GM19025 (cell line): Measurements from ENCODE around the gene FTO.

Source experiments
- ATAC-seq: cut with Tn5 transposase; IDR thresholded peaks from one replicate; pipeline ENCODE4 v1.9.1; 2021; ENCODE audit warnings: mild to moderate bottlenecking, low read depth, moderate library complexity; ENCODE audit not compliant: unreplicated experiment

FTO gene

DNA sequence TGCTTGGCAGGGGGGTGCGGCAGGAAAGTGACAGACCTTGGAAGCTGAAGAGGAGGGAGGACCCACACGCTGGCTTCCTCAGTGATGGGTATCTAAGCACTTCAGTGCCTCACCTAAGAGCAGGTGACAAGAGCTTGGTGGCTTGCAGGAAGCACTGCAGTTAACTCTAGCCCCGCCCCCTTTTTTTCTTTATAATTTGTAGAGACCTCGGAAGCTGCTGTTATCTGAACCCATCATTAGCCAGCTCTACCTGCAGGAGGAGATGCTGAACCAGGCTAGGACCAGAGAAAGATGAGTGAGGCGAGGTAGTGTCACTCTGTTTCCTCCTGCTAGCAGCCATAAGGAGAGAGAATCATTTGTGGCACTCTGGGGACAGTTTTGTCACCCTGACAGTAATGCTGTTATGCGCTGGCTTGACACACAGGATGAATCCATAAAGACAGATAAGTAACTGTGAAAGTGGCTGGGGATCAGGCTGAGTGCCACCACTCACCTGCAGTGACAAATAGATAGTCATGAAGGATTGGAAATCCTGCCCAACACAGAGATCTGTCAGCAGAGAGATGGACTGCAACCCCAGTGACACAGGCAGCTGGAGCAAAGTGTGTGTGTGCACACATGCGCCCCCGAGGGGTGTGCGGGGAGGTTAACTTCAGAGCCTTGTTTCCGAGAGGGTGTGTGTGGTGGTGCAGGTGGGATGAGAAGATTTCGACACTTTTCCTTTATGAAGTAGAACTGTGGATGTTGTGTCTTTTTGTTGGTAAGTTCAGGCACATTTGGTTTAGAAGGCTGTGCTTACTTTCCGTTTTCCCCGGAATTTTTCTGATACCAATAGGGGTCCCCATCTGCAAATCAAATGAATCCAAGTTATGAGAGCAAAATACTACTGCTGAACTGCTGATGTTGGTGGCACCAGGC, 358.7 kb downstream of the FTO start:
- no peak for ATAC-seq

DNA sequence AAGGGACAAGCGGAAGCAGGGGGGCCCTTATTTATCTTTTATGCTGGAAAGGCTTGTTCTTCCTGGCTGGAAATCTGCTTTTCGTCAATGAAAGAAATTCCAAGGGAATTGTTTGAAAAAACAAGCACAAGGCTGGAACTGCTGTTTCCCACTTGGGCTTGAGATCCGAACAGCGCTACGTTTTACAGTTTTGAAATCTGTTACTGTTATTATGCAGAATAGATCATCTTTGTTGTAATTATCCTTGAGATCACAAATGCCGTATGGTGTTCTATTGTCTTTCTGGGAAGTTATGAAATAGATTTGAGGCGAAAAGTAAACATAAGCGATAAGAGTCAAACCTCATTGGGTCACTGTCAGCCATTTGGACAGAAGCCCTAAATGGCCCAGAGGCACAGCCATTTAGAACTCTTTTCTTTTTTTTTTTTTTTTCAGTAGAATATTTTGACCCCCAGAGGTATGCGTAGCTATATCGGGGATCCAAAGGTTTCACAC, 359.4 kb downstream of the FTO start:
- no peak for ATAC-seq

DNA sequence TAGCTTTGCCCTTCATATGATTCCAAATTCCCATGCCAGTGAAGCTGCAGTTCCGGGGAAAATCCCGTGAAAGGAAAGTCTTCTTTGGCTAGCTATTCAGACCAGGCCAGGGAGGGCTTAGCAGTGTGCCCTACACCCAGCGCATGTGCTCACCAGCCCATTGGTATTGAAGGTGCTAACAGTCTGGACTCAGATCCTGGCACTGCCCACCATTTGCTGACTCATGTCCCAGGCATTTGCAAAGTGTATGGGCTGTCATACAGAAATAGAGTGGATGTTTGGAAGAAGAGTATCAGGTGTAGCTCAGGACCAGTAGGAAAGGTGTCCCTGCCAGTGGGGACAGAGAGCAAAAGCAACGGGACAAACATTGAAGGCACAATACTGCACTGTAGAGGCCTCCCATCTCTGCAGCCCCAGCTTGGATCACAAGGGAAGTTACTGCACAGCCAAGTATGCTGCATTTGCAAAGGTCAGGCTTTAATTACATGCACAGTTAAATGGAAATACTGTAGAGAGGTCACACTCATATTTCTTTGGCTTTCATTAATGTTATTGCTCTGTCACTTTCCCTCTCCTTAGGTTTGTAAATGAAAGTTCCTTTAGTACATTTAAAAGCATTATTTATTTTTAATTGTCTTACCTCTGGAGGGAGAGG, 362.6 kb downstream of the FTO start:
- no peak for ATAC-seq

DNA sequence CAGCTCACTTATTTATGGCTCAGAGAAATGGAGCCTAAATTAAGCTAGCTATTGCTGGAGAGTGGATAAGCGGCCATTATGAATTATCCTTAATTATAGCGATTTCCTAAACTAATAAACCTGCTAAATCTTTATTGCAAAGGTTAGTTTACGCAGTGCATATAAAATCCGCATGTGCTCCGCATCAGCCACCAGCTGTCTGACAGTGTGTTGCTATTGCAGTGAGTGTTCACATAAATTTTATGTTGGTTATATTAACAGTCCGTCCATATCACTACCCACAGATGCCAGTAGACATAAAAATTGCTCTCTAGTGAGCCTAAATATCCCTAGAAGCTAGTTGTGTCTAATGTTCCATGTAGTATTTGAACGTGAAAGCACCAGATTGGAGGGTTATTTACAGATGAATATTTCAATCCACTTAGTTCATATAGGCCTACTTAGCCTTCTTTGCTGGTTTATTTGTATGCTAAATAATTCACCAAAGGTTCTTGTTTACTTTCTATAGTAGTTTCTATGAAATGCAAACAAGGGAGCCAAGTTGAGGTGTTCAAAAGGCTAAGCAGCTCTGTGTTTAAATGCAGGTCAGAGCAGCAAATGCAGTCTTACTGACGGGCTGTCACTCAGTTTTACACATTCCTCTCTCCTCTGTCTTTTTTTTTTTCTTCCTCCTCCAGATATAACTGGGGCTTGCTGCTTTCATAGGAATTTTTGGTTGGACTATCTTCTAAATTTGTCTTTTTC, 363.5 kb downstream of the FTO start:
- no peak for ATAC-seq

DNA sequence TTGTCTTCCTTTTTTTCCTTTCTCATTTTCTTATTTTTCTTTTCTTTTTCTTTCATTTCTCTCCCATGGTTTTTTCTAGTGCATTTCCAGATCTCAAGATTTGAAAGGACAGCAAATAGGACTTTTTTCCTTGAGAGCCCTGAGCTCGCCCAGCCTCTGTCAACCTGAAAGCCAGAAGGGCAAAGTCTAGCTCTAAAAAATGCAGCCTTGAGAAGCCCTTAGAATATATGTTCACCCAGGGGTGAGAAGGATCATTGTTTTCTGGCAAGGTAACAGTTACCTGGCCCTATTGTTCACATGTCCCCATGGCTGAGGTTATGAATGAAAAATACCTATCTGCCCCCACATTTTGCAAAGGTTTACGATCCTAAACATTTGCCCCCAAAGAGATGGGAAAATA, 364.3 kb downstream of the FTO start:
- ATAC-seq: no peak

DNA sequence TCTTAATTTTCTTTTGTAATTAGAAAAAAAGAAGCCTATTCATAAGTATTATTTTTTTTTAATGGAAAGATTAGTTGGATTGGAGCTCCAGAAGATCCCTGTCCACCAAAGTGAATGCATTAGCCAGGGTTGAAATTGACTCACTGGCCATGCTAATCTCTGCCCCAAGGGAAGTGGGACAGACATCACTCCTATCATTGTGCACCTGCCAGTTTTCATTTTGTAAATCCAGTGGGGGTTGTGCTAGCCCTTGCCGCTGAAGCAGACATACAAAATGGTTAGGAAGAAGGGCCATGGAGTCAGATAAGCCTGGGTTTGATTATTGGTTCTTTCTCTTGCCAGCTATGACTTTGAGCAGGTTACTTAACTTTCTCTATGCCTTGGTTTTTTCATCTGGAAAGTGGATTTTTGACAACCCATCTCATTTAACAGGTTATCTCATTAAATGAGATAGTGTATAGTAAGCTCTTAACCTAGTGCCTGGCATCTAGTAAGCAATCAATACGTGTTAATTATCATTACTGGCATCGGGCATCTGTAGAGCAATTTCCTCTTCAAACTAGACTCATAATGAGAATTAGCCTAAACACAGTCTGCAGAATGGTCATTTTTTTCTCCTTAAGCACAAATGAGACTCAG, 365.8 kb downstream of the FTO start:
- no peak for ATAC-seq

DNA sequence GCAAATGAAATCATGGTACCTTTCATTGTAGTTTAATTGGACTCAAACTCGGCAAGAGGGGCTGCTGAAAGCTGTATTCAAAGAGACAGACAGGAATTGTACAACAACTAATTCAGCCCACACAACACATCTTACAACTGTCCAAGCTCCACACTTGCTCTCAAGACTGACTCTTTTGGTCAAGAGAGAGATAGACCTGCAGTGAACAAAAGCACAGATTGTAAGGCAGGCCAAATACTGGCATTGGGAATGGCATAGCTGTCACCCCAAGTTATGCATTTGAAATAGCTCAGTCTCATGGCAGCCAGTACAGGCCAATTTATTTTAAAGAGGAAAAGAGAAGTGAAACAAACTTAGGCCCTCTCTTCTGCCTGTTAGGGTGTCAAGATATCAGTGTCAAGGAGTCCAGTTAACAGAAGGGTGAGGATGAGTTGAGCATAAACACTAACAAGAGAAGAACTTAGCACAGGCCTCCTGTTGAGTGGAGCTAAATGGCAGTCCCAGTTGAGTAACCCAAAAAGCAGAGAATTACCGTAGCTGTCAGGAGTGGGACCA, 366.9 kb downstream of the FTO start:
- no peak for ATAC-seq

DNA sequence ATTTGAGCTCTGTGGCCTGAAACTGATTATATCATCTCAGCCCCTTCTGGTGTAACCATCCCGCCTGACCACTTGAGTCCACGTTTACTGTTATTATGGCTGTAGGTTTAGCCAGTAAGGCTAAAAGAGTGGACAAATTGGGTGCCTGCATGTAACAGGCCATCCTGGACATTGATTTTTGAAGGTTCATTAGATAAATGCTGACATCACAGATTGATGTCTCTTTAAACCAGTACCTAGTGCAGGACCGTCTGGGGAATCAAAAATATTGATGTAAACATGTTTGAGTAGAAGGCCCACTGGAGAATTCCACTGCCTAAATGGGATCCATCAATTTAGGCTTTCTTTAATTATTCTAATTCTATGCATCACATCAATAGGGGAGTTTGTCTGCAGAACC, 367.6 kb downstream of the FTO start:
- ATAC-seq: no peak

DNA sequence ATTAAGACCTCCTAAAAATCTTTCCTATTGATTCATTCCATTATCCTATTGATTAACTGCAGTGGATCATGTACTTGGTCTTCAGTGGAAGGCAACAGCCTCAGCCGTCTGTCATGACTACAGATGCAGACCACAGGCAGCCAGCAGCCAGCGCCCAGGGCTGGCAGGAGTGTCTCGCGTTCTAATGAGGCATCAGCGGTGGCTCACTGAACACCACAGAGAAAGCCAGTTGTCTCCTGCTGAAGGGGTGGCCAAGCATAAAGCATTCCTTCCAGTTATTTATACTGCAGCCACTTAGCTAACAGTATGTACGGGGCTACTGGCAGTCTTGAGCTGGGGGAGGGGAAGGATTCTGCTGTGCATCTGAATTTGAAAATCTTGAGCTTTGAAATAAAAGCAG, 368.3 kb downstream of the FTO start:
- no peak for ATAC-seq

DNA sequence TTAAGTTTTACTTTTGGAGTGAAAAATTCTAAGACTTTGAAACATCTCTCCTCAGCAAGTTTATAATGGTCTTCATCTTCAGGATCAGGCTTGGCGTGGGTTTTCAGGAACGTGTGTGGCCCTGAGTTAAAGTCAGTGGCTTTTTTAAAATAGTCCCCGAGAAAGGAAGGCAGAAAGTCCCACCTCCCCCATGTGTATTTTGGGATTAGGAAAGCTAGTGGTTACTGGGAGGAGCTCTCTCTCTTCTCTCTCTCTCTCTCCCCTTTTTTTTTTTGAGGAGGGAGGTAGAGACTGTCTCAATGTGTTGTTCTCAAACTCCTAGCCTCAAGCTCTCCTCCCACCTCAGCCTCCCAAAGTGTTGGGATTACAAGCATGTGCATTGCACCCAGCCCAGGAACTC, 369.4 kb downstream of the FTO start:
- ATAC-seq: no peak

DNA sequence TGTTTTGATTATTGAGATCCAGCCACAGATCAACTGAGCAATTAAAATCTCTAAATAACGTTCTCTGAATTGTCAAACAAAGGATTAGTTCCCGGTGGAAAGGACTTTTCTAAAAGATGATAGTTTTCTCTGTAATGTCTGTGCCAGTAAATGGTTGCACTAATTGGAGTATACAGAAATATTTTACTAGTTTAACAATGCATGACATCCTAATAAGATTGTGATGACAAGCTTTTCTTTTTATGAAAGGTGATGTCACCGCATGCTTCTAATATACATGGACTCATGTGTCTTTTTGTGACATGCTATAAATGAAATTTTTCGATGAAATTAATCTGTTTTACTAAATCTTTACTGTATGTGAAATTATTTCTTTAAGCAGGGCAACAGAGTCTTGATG, 371.5 kb downstream of the FTO start:
- no peak for ATAC-seq

DNA sequence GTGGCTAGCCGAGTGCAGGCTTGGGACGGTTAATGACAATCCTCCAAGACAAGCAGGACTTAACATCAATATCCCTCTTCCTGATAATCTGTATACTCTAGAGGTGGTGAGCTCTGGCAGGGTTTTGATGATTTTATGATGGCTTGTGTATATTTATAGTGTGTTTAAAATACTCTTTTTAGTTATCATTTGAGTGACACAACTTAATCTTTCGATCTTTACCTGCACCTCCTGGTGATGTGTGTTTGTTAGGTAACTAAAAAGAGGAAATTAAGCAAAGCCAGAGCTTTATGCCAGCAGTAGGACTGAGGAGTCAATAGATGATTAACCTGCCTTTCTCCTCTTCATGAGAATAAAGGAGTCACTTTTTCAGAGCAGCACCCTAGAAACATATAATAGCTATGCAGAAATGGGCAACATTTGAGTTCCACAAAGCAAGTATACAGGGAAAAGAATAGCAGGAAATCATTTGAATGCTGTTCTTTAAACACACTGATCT, 372.1 kb downstream of the FTO start:
- no peak for ATAC-seq

DNA sequence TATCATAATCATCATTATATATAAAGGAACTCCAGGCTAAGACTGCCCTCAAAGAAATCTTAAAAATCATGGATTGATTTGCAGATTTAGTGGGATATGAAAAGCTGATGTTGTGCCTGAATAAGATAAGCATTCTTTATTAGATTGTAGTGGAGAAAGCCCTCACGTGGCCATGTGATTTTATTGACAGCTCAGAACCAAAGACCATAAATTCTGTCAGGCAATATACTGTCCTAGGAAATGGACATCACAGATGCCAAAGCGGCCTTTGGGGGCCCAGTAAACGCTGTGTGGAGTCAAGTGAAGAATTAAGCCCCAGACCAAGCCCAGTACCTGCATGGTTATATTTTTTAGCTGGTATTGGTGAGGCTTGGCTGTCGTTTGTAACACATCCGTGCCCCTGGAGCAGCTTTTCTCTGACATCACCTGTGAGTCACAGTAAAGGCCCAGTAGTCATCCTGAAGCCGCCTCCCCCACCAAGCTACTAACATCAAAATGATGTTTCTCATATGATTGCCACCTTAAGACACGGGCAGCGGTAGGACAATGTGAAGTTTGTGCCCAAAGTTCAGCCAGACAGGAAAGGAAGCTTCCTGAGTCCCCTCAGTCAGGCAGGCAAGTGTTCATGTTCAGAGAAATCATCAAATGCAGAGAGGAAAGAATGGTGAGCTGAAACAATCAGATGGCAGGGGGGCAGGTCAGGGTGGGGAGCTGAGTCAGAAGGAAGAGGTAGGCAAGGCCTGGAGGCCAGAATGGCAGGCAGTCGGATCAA, 373.3 kb downstream of the FTO start:
- no peak for ATAC-seq

DNA sequence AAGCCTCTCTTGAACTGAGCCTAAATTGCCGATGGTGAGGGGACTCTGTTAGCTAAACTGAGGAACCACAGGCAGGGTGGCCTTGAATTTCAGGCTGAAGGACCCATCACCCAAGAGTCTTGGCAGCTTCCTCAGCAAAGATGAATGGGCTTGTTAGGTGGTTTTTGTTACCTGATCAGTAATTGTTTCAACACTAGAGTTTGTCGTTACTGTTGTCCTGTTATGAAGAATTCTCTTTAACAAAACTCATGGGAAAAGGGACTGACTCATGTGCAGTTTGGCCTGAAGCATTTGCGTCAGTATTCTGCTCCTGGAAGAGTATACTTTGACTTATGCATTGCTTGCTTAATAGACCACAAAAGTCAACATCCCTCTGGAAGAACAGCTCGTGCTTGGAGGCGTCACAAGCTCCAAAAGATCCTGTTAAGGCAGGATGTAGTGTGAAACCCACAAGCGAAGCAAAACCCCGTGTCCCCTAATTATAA, 376.6 kb downstream of the FTO start:
- no peak for ATAC-seq

DNA sequence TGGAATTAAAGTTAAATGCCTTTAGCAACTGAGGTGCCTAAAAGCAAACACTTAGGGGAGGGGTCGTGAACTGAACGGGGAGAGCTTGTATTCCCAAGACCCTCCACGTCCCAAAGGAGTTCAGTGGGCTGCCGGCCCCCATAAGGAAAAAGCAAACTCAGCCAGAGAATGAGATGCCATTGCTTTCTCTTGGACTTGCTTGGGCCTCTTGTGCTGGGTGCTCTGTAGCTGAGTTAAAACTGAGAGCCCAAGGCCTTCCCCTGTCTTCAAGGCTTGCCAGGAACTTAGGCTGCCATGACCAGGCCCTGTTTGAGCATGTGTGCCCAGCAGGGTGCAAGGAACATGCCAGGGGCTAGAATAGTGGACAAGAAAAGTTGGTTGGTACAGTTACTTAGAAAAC, 382.8 kb downstream of the FTO start:
- no peak for ATAC-seq

DNA sequence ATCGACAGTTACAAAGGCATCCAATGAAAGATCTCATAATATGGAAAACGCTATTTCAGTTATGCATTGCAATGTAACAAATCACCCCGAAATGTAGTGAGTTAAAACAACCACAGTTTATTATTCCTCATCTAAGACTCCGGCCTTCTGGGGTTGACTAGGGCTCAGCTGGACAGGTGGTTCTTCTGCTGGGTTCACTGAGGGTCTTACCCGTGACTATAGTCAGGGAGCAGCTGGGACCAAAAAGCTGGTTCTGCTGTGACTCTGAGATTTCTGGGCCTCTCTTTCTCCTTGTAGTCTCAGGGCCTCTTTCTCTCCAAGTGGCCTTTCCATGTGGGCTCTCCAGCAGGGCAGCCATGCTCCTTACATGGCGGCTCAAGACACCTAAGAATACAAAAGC, 386.6 kb downstream of the FTO start:
- no peak for ATAC-seq

DNA sequence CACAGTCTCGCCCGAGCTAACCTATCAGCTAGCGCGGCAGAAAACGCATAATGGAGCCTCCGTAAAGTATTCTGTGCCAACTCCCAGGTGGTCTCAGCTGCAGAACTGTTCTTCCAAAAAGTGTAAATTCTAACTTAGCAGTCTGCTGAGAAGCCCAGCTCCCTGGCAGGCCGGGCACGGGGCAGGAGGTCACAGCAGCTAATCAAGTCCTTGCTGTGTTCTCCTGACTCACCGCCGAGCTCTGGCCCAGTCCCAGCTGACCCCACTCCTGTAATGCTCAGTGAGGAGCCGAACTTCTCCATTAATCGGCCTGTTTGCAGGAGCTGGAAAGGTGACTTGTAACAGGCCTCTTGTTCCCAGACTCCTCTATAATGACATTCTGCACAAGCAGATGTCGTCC, 389.3 kb downstream of the FTO start:
- ATAC-seq: no peak

DNA sequence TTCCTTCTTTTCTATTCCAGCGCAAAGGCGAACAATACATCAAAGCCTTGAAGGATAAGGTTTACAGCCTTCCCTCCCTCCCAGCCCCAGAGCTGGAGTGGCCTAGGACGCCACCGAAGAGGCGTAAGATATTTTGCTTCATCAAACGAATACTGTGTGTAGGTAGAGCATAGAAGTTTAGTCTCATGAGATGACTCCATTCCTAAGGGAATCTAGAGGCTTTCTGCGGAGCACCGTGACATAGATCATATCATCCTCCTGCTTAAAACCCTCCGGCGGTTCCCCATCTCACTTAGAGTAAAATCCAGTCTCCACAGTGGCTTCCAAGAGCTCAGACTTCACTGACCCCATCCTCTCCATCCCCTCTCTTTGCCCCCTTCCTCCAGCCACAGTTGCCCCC, 390.7 kb downstream of the FTO start:
- ATAC-seq: no peak

DNA sequence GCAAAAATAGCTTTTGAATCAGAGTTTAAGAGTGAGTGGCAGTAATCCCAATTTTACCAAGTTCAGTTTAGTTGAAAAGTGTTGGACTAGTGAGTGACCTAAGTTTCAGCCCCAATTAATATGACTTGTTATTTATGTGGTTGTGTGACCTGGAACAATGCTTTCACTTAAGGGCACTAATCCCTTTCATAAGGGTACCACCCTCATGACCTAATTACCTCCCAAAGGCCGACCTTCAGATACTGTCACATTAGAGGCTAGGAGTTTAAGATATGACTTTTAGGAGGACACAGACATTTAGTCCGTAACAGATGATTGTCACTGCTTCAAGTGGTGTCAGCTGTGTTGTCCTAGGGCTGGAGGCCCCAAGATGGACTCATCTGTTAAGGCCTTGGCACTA, 392.7 kb downstream of the FTO start:
- ATAC-seq: no peak
